AG04449 (cell line): ENCODE measurements around the gene TMEM62.

Experiments used
- CTCF ChIA-PET: fragments of 350-600 bp; formaldehyde crosslinking; extraction: SDS; loops from one replicate; lab custom pipeline; 2021; ENCODE audit warnings: antibody characterized with exemption; lab: Yijun Ruan, JAX
- POLR2A ChIA-PET: fragments of 400-600, 350-600 bp; formaldehyde crosslinking; extraction: SDS; loops from one replicate; lab custom pipeline; 2020; ENCODE audit warnings: antibody characterized with exemption, inconsistent platforms; lab: Yijun Ruan, JAX
- DNase-seq: peaks from one replicate; pipeline ENCODE4 v3.0.0-alpha.2; 2010; ENCODE audit warnings: low read depth, low spot score
- H3K4me3 ChIP-seq: 2 replicates; pipeline ENCODE4 v1.5.1; 2011; ENCODE audit warnings: low read depth, mild to moderate bottlenecking, control low read depth, low read length
- CTCF ChIP-seq: IDR thresholded peaks from one replicate; pipeline ENCODE4 v1.5.1; 2011; ENCODE audit warnings: mild to moderate bottlenecking, moderate library complexity, low read length, control low read depth, inconsistent platforms; ENCODE audit not compliant: insufficient read depth; ENCODE audit errors: missing control alignments

TMEM62 gene

GRCh38 chr15:43212951-43213350, 79.6 kb downstream of the TMEM62 start:
- CTCF ChIA-PET = interaction anchor here (0.7 to 10.4 kb wide), 5 partner anchors 8 to 73 kb away, joined by 3 to 84 read pairs (median 73); no protein-coding TSS in a partner anchor
- DNase-seq = no peak
- POLR2A ChIA-PET = no interaction called here
- no peak for TF ChIP-seq CTCF
- no peak overlapping the region for H3K4me3 ChIP-seq

- DNase-seq = no peak
- POLR2A ChIA-PET = interaction anchor here (0.6 kb wide), 1 partner anchor 917 kb away, joined by 3 read pairs; no protein-coding TSS in a partner anchor
- CTCF ChIA-PET = interaction anchor here (1.9 to 10.4 kb wide), 4 partner anchors 8 to 72 kb away, joined by 4 to 84 read pairs (median 74); no protein-coding TSS in a partner anchor
- H3K4me3 ChIP-seq = no peak overlapping the region
- no peak for TF ChIP-seq CTCF
Observed at GRCh38 chr15:43213466-43213865, 80.1 kb downstream of the TMEM62 start.

DNA sequence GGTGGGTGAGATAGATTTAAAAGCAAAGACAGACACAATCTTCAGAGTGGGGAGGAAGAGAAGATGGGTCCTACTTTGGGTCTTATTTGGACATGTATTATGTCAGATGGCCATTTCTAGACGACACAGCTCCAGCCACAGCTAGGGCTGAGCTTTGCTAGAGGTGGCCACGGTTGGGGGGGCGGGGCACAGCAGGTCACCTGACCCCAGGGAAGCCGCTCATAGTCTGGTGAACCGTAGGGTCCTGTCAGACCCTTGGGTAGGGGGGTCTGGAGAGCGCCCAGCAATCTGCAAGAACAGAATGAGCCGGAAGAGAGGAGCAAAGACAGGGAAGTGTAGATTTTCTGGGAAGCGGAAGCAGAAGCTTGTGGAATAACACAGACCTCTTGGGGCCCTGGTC, 80.8 kb downstream of the TMEM62 start:
- CTCF ChIA-PET = interaction anchor here (1.9 to 10.4 kb wide), 4 partner anchors 9 to 71 kb away, joined by 4 to 84 read pairs (median 74); no protein-coding TSS in a partner anchor
- no peak for TF ChIP-seq CTCF
- DNase-seq = no peak
- POLR2A ChIA-PET = interaction anchor here (0.6 kb wide), 1 partner anchor 918 kb away, joined by 3 read pairs; no protein-coding TSS in a partner anchor
- no peak overlapping the region for H3K4me3 ChIP-seq

DNA sequence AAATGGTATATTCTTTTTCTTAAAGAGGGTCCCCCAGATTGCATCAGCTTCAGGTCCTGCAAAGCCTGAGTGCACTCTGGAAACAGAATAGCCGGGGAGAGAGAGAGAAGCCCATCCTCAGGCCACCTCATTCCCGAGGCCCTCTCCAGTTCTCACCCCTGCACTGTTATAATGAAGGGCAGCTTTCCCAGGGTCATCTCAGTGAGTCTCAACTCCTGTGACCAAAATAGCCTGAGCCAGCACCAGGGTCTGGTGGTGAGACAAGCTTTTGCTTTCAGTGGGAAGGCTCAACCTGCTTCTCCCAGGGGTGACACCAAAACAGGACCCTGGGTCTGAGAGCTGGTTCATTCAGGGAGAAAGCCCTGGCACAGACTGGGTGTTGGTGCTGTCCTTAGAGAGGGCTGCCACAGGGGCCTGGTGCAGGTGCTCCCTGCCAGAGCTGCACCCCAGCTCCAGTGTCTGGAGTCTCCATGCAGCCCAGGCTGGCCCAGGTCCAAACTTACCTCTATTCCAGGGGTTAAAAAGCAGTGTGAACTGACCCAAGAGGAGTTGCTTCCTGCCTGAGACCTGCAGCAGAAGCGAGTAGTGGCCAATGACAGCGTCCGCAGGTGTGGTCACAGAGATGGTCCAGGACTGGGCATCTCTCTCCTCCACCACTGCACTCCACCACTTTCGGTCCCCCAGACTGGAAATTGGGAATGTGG, 81.4 kb downstream of the TMEM62 start:
- POLR2A ChIA-PET = no interaction called here

DNA sequence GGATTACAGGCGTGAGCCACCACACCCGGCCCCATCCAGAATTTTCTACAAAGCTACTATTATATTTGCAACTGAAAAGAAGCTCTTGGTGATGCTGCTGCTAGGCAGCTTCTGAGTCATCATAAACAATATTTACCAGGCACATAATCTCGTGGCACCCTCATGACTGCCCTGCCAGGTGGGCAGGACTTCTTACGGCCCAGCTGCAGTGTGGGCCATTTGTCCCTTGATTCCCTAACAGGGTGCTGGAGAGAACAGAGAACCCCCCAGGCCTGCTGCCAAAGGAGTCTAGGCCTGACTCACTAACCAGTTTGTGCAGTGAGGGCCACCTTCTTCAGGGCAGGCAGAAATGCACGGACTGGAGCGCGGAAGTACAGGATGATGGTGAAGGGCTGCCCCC, 82.6 kb downstream of the TMEM62 start:
- POLR2A ChIA-PET = interaction anchor here (0.6 kb wide), 1 partner anchor 260 kb away, joined by 3 read pairs; no protein-coding TSS in a partner anchor
- no peak for DNase-seq
- no peak overlapping the region for H3K4me3 ChIP-seq
- TF ChIP-seq CTCF = no peak
- CTCF ChIA-PET = interaction anchor here (1.5 to 10.4 kb wide), 4 partner anchors 9 to 70 kb away, joined by 4 to 84 read pairs (median 74); no protein-coding TSS in a partner anchor

More for the DNA sequence above, 81.4 kb downstream of the TMEM62 start:
- CTCF ChIA-PET = interaction anchor here (1.9 to 10.4 kb wide), 4 partner anchors 10 to 71 kb away, joined by 4 to 84 read pairs (median 74); no protein-coding TSS in a partner anchor
- no peak overlapping the region for H3K4me3 ChIP-seq
- DNase-seq = no peak
- no peak for TF ChIP-seq CTCF

DNA sequence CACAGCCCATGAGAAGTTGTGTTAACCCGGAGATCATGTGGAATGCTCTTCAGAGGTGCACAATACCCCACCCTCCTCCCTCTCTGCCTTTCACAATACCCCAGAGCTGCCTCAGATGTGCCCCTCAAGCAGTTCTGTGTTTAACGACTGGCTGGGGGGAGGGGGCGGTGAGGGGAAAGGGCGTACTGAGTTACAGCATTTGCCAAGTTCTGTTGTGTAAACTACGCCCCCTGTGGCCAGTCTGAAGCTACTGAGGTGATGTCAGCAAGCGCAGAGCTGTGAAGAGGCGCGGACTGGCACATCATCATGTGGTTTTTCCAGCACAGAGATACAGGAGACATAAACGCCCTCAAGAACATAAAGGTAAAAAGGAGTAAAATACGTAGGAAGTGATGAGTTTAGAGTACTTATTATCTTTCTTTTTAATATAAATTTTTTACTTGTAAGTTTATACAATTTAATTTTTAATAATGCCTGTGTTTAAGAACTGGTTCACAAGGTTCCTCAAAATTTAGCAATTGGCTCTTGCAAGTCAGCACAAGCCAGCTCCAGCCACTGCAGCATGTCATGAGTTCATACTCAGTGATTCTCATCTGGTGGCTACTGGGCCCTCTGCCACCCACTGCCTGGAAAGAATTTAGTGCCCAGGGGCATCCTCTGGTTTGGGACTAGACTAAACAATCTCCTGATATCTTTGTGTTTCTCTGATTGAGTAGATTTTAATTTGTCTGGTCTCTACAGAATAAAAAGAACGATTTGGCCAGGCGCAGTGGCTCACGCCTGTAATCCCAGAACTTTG, 85.7 kb downstream of the TMEM62 start:
- no peak for DNase-seq
- CTCF ChIA-PET = interaction anchor here (0.7 to 10.4 kb wide), 6 partner anchors 11 to 66 kb away, joined by 3 to 84 read pairs (median 8); no protein-coding TSS in a partner anchor
- POLR2A ChIA-PET = no interaction called here
- no peak overlapping the region for H3K4me3 ChIP-seq
- peak; percentile 11 for TF ChIP-seq CTCF
